Neural crest cell (in vitro differentiated cells): ENCODE measurements around the gene ITM2C. TPM values are rescaled to one million over a fixed set of nuclear protein-coding genes. Genes with fewer than 3 reads are reported as not detected.

ENCODE experiments used
- DNase-seq: peaks from one replicate; pipeline ENCODE4 v3.0.0; 2021; ENCODE audit warnings: low read depth, mixed read lengths, low spot score
- H3K27ac Mint-ChIP-seq: one replicate; pipeline ENCODE4 v1.8.0; 2021; ENCODE audit warnings: mild to moderate bottlenecking, mixed read lengths; ENCODE audit not compliant: unreplicated experiment
- H3K27me3 Mint-ChIP-seq: 2 replicates; pipeline ENCODE4 v1.8.0; 2021; ENCODE audit warnings: low read depth, mild to moderate bottlenecking, mixed read lengths
- H3K36me3 Mint-ChIP-seq: 2 replicates; pipeline ENCODE4 v1.8.0; 2021; ENCODE audit warnings: low read depth, mild to moderate bottlenecking, mixed read lengths
- H3K4me1 Mint-ChIP-seq: 2 replicates; pipeline ENCODE4 v1.8.0; 2021; ENCODE audit warnings: mixed read lengths
- H3K4me3 Mint-ChIP-seq: one replicate; pipeline ENCODE4 v1.8.0; 2021; ENCODE audit warnings: mild to moderate bottlenecking, mixed read lengths
- H3K9me3 Mint-ChIP-seq: 2 replicates; pipeline ENCODE4 v1.8.0; 2021; ENCODE audit warnings: mixed read lengths
- total RNA-seq: library from RNA; stranded (reverse); gene quantifications from 2 replicates; pipeline ENCODE4 v1.2.1, GENCODE V29; 2021
- TF ChIP-seq, protein P1 (sequence below): fragments of 200-600 bp; sonication (generic); conservative IDR thresholded peaks from 2 replicates; pipeline ENCODE4 v1.5.0; 2021; ENCODE audit warnings: antibody characterized with exemption, mild to moderate bottlenecking

ITM2C gene
- total RNA-seq, 1 donor from 2014 or later, result 106 TPM

DNA sequence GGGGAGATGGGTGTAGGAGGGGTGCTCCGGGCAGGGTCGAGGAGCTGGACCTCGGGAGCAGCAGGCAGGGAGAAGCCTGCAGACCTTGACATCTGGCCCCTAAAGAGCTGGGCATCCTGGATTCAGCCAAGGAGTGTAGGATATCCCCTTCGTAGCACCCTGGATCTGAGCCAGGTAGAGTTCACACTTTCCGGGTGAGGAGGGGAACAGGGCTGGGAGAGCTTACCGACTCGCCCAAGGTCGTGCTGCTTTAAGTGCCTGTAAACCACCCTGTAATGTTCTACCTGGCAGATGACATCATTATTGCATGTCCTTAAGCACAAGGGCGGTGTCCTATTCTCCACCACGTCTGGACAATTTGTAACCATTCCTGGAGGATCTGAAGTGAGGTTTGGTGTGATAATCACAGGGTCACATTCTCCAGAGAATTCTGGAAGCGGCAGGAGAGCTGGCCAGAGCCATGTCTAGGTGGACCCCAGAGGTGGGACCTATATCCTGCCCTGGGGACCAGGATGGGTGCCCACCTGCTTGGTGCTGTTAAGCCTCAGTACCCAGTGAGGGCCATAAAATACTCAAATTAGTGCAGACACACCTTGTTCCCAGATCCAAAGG is 14.6 kb downstream of the ITM2C start:
- H3K9me3 Mint-ChIP-seq, result no peaks in the 10 kb centered on the region
- DNase-seq, result no peak
- peaks cover 3% of the 10 kb centered on the region for H3K4me1 Mint-ChIP-seq
- peaks cover 10% of the 10 kb centered on the region for H3K36me3 Mint-ChIP-seq
- no peaks in the 10 kb centered on the region for H3K27me3 Mint-ChIP-seq
- H3K27ac Mint-ChIP-seq, result no peak overlapping the region
- TF ChIP-seq, protein P1, sequence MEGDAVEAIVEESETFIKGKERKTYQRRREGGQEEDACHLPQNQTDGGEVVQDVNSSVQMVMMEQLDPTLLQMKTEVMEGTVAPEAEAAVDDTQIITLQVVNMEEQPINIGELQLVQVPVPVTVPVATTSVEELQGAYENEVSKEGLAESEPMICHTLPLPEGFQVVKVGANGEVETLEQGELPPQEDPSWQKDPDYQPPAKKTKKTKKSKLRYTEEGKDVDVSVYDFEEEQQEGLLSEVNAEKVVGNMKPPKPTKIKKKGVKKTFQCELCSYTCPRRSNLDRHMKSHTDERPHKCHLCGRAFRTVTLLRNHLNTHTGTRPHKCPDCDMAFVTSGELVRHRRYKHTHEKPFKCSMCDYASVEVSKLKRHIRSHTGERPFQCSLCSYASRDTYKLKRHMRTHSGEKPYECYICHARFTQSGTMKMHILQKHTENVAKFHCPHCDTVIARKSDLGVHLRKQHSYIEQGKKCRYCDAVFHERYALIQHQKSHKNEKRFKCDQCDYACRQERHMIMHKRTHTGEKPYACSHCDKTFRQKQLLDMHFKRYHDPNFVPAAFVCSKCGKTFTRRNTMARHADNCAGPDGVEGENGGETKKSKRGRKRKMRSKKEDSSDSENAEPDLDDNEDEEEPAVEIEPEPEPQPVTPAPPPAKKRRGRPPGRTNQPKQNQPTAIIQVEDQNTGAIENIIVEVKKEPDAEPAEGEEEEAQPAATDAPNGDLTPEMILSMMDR, result no peak
- no peak overlapping the region for H3K4me3 Mint-ChIP-seq

DNA sequence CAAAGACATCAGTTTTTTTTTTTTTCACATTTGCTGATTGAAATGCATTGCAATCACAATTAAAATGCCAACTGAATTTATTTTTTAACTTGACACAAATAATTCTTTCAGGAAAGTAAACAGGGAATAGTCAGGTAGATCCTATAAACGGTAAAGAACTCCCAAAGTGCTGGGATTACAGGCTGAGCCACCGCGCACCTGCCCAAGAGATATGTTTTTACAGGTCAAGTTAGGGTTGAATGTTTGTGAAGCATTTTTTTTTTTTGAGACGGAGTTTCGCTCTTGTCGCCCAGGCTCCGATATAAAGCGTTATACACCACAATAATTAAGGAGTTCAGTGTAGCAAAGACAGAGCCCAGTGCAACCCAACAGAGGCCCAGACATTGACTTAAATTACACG is 15.1 kb downstream of the ITM2C start:
- Mint-ChIP-seq H3K4me3 (no peak overlapping the region), H3K27ac (no peak overlapping the region), H3K9me3 (no peaks in the 10 kb centered on the region), H3K27me3 (no peaks in the 10 kb centered on the region), H3K36me3 (peaks cover 10% of the 10 kb centered on the region), H3K4me1 (peaks cover 3% of the 10 kb centered on the region)
- DNase-seq, result no peak
- TF ChIP-seq, protein P1, result no peak

DNA sequence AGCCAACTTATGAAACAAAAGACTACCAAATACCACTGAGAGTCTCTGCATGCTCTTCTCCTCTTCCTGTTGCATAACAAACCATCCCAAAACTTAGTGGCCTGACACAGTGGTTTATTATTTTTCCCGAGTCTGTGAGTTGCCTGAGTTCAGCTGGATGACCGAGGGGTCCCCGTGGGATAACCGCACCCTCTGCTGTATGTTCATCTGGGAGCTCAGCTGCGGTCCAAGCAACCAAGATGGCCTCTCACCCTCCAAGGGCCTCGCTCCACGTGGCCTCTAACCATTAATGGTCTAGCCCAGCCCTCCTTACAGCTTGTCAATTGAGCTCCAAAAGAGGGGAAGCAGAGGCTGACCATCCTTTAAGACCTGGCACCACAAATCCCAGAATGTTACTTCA is 17.1 kb downstream of the ITM2C start:
- TF ChIP-seq, protein P1, result no peak
- no peak overlapping the region for H3K27ac Mint-ChIP-seq
- no peak for DNase-seq
- no peaks in the 10 kb centered on the region for H3K9me3 Mint-ChIP-seq
- peaks cover 21% of the 10 kb centered on the region for H3K4me1 Mint-ChIP-seq
- H3K4me3 Mint-ChIP-seq, result no peak overlapping the region
- no peaks in the 10 kb centered on the region for H3K27me3 Mint-ChIP-seq
- peaks cover 10% of the 10 kb centered on the region for H3K36me3 Mint-ChIP-seq

DNA sequence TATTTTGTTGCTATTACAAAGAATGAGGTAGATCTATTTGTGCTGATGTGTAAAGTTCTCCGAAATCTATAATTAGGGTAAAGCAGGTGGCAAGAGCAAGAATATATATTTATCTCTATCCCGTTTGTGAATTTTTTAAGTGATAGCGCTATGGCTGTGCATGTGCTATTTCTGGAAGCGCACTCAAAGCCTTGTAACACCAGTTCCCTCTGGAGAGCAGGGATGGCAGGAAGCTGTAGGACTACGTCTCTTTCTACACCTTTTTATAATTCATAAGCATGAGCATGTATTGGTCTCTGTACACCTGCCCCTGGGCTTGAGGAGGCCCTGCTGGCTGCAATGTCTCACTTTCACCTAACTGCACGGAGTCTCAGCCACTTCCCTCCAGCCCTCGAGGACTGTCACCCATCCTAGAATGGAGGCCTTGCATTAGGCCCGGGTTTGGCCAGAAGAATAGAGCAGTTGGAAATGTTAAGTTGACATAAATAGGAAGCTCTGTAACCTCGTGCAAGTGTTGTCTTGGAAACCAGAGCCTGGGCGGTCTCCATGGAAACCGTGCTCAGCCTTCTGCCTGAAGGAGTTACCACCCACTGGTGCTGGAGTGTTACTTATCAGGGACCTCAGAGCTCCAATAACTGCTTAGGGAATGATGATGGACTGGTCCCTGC is 20.9 kb downstream of the ITM2C start:
- Mint-ChIP-seq H3K36me3 (peaks cover 8% of the 10 kb centered on the region), H3K9me3 (no peaks in the 10 kb centered on the region), H3K27ac (peak overlapping the region; percentile 51), H3K4me3 (peak overlapping the region; percentile 29), H3K27me3 (no peaks in the 10 kb centered on the region), H3K4me1 (peaks cover 25% of the 10 kb centered on the region)
- TF ChIP-seq, protein P1, result no peak
- DNase-seq, result peak; percentile 69

DNA sequence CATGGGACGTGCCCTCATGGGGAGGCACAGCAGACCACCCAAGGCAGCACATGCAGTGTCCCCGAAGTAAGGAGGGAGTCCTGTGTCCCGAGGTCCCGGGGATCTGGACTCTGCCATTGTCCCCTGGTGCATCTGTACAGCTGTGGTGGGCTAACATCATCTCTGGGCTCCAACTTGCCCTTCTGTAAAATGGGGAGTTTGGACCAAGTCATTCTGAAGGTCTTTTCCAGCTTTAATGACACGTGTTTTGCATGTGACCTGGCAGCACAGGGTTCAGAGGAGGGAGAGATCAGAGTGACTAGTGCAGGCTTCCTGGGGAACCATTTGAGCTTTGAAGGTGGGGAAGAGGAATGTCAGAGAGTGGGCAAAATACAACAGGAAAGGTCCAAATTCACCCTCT is 21.5 kb downstream of the ITM2C start:
- no peaks in the 10 kb centered on the region for H3K27me3 Mint-ChIP-seq
- no peaks in the 10 kb centered on the region for H3K9me3 Mint-ChIP-seq
- peaks cover 6% of the 10 kb centered on the region for H3K36me3 Mint-ChIP-seq
- TF ChIP-seq, protein P1, result no peak
- no peak for DNase-seq
- peak overlapping the region; percentile 29 for H3K4me3 Mint-ChIP-seq
- peak overlapping the region; percentile 93 for H3K27ac Mint-ChIP-seq
- peaks cover 26% of the 10 kb centered on the region for H3K4me1 Mint-ChIP-seq
